Activated T-cell treated with anti-CD3 and anti-CD28 coated beads, Interleukin-2, amount 50 U/mL, for 72 hours (primary cell): ENCODE results near the gene MGAT4B. TPM values are rescaled to one million over a fixed set of nuclear protein-coding genes. Genes with fewer than 3 reads are reported as not detected.
A peak's percentile ranks its signal among the peaks of the same experiment; 100 is the strongest.

ENCODE experiments used
- ATAC-seq, 2 donors: fragments of 150-1000 bp; cut with Tn5 transposase; replicated peaks in 1 of 2; 2 replicates each; pipeline ENCODE4 v1.10.0; 2021; ENCODE audit warnings: moderate library complexity in 2 of 2, mild to moderate bottlenecking in 1 of 2
- DNase-seq, 2 donors: peaks; one replicate each; pipeline ENCODE4 v3.0.0; 2021 to 2022; ENCODE audit warnings: mixed read lengths in 1 of 2
- H3K27ac Mint-ChIP-seq: one replicate; pipeline ENCODE4 v1.8.0; 2022; ENCODE audit warnings: mild to moderate bottlenecking, moderate library complexity, mixed read lengths
- H3K27me3 Mint-ChIP-seq: one replicate; pipeline ENCODE4 v1.8.0; 2022; ENCODE audit warnings: low read depth, mixed read lengths
- H3K36me3 Mint-ChIP-seq, 2 donors: one replicate each; pipeline ENCODE4 v1.8.0; 2022; ENCODE audit warnings: mixed read lengths in 2 of 2, mild to moderate bottlenecking in 1 of 2; ENCODE audit not compliant: insufficient read depth in 2 of 2
- H3K4me1 Mint-ChIP-seq: one replicate; pipeline ENCODE4 v1.8.0; 2022; ENCODE audit warnings: low read depth, mixed read lengths
- H3K4me3 Mint-ChIP-seq, 2 donors: one replicate each; pipeline ENCODE4 v1.8.0; 2022; ENCODE audit warnings: mild to moderate bottlenecking in 2 of 2, mixed read lengths in 2 of 2, moderate library complexity in 2 of 2
- H3K9me3 Mint-ChIP-seq, 2 donors: one replicate each; pipeline ENCODE4 v1.8.0; 2022; ENCODE audit warnings: mixed read lengths in 2 of 2
- total RNA-seq, 2 donors: library from RNA; stranded (reverse); gene quantifications; one replicate each; pipeline ENCODE4 v1.2.3, GENCODE V29; 2022

The MGAT4B gene
- total RNA-seq, 2 donors from 2014 or later, result 101 to 108 TPM

- ATAC-seq (no peak), DNase-seq (no peak)
- peaks cover 8 to 30% of the 10 kb centered on the region in 2 donors for H3K36me3 Mint-ChIP-seq
- no peaks in the 10 kb centered on the region for H3K9me3 Mint-ChIP-seq
- H3K27me3 Mint-ChIP-seq, result no peaks in the 10 kb centered on the region
- H3K4me1 Mint-ChIP-seq, result no peaks in the 10 kb centered on the region
- H3K27ac Mint-ChIP-seq, result no peak overlapping the region
- H3K4me3 Mint-ChIP-seq, result no peak overlapping the region
These were observed 32.2 kb downstream of the MGAT4B start for GRCh38 chr5:179774442-179774841.

DNA sequence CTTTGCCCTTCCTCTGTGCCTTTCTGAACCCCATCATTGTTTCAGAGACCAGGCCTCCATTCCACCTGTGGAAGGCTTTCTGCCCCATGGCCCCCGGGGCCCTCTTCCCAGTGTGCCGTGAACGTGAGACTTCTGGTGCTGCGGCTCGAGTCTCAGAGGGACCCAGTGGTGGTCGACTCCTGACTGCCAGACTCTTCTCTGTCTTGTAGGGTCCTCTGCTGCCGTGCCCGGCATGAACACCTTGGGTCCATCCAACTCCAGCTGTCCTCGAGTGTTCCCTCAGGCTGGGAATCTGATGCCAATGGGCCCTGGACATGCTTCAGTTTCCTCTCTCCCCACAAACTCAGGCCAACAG, 33.0 kb downstream of the MGAT4B start:
- Mint-ChIP-seq H3K27me3 (no peaks in the 10 kb centered on the region), H3K4me3 (no peak overlapping the region), H3K36me3 (peaks cover 10 to 37% of the 10 kb centered on the region in 2 donors), H3K27ac (no peak overlapping the region), H3K9me3 (no peaks in the 10 kb centered on the region), H3K4me1 (peaks cover 7% of the 10 kb centered on the region)
- ATAC-seq (no peak), DNase-seq (no peak)

GRCh38 chr5:179772351-179772750, 34.3 kb downstream of the MGAT4B start:
- no peaks in the 10 kb centered on the region for H3K27me3 Mint-ChIP-seq
- peaks cover 19% of the 10 kb centered on the region for H3K4me1 Mint-ChIP-seq
- H3K4me3 Mint-ChIP-seq, result no peak overlapping the region
- ATAC-seq (no peak), DNase-seq (no peak)
- H3K27ac Mint-ChIP-seq, result no peak overlapping the region
- no peaks in the 10 kb centered on the region for H3K9me3 Mint-ChIP-seq
- peaks cover 5 to 31% of the 10 kb centered on the region in 2 donors for H3K36me3 Mint-ChIP-seq

- Mint-ChIP-seq H3K27me3 (no peaks in the 10 kb centered on the region), H3K9me3 (no peaks in the 10 kb centered on the region), H3K27ac (no peak overlapping the region), H3K4me1 (peaks cover 20% of the 10 kb centered on the region), H3K4me3 (no peak overlapping the region), H3K36me3 (peaks cover 5 to 28% of the 10 kb centered on the region in 2 donors)
- DNase-seq (no peak), ATAC-seq (no peak)
These were observed 35.3 kb downstream of the MGAT4B start for GRCh38 chr5:179771311-179771895.

DNA sequence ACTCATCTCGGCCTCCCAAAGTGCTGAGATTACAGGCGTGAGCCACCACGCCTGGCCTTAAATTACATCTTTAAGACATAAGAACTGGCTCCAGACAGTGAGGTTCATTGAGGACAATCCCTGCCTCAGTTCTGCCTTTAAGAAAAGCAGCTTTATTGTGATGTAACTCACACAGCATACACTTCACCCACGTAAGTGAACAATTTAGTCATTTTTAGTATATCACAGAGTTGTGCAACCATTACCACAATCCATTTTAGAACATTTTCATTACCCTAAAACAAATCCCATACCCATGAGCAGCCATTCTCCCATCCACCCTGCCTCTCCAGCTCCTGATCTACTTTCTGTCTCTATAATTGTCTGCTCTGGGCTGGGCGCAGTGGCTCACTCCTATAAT, 36.9 kb downstream of the MGAT4B start:
- Mint-ChIP-seq H3K36me3 (peaks cover 5 to 35% of the 10 kb centered on the region in 2 donors), H3K4me3 (no peak overlapping the region), H3K4me1 (peaks cover 36% of the 10 kb centered on the region), H3K9me3 (no peaks in the 10 kb centered on the region), H3K27me3 (no peaks in the 10 kb centered on the region), H3K27ac (no peak overlapping the region)
- ATAC-seq, result no peak
- no peak for DNase-seq

DNA sequence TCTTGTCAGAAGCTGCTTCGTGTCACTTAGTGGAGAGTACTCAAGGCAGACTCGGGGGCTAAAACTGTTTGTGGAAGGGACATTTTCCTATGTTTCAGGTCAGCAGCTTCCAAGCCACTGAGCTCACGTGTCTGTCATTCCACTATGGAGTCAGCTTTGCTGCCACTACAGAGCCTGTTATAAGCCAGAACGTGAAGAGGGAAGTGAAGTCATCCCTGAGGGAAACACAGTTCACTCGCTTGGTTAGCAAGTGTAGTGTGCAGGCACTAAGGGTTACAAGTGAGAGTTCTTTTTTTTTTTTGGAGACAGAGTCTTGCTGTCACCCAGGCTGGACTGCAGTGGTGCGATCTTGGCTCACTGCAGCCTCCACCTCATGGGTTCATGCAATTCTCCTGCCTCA, 37.4 kb downstream of the MGAT4B start:
- peaks cover 5 to 32% of the 10 kb centered on the region in 2 donors for H3K36me3 Mint-ChIP-seq

GRCh38 chr5:179768326-179769085, 38.2 kb downstream of the MGAT4B start:
- Mint-ChIP-seq H3K4me3 (peak overlapping the region in 1 of 2 donors; percentile 1), H3K27me3 (no peaks in the 10 kb centered on the region), H3K9me3 (no peaks in the 10 kb centered on the region), H3K36me3 (peaks cover 5 to 27% of the 10 kb centered on the region in 2 donors), H3K4me1 (peaks cover 43% of the 10 kb centered on the region), H3K27ac (peak overlapping the region; percentile 22)
- DNase-seq (peak in 1 of 2 donors; percentile 26), ATAC-seq (peak; percentile 87 to 89)

More for the DNA sequence above, 37.4 kb downstream of the MGAT4B start:
- Mint-ChIP-seq H3K4me1 (peaks cover 40% of the 10 kb centered on the region), H3K9me3 (no peaks in the 10 kb centered on the region), H3K27me3 (no peaks in the 10 kb centered on the region), H3K27ac (no peak overlapping the region), H3K4me3 (no peak overlapping the region)
- ATAC-seq, result no peak
- DNase-seq, result no peak

DNA sequence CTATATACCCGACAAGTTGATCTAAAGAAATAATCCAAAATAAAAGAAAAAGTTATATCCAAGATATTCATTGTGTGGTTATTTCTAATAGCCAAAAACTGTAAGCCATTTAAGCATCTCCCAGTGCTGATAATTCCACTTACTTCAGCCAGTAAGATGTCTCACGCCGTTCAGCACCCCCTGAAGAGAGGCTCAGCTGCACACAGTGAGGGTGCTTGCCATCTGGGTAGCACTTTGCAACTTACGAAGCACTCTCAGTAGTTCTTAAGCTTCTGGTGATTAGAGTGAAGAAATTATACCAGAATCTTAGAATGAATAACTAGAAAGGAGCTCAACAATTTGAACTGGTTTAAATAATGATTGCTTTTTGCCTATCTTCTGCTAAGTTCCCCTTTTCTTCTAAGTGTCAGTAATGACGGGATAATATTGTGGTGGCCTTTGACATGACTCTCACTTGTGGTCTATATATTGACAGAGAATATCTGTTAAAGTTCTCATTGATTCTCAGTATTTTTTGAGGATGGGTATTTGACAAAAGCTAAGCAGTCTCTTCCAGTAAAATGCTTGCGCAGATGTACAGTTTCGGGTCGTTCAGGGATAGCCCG, 39.1 kb downstream of the MGAT4B start:
- peaks cover 5 to 22% of the 10 kb centered on the region in 2 donors for H3K36me3 Mint-ChIP-seq
- no peaks in the 10 kb centered on the region for H3K9me3 Mint-ChIP-seq
- H3K4me3 Mint-ChIP-seq, result no peak overlapping the region
- no peaks in the 10 kb centered on the region for H3K27me3 Mint-ChIP-seq
- H3K4me1 Mint-ChIP-seq, result peaks cover 53% of the 10 kb centered on the region
- no peak for ATAC-seq
- H3K27ac Mint-ChIP-seq, result no peak overlapping the region
- DNase-seq, result no peak

- DNase-seq, result no peak
- Mint-ChIP-seq H3K36me3 (peaks cover 5 to 22% of the 10 kb centered on the region in 2 donors), H3K9me3 (no peaks in the 10 kb centered on the region), H3K4me3 (no peak overlapping the region), H3K4me1 (peaks cover 60% of the 10 kb centered on the region), H3K27ac (no peak overlapping the region), H3K27me3 (no peaks in the 10 kb centered on the region)
- no peak for ATAC-seq
These were observed 39.8 kb downstream of the MGAT4B start for GRCh38 chr5:179766726-179767455.

GRCh38 chr5:179766021-179766725, 40.5 kb downstream of the MGAT4B start:
- Mint-ChIP-seq H3K27ac (peak overlapping the region; percentile 29), H3K36me3 (peaks cover 5 to 22% of the 10 kb centered on the region in 2 donors), H3K4me3 (no peak overlapping the region), H3K27me3 (no peaks in the 10 kb centered on the region), H3K9me3 (no peaks in the 10 kb centered on the region), H3K4me1 (peaks cover 66% of the 10 kb centered on the region)
- DNase-seq (no peak), ATAC-seq (no peak)

DNA sequence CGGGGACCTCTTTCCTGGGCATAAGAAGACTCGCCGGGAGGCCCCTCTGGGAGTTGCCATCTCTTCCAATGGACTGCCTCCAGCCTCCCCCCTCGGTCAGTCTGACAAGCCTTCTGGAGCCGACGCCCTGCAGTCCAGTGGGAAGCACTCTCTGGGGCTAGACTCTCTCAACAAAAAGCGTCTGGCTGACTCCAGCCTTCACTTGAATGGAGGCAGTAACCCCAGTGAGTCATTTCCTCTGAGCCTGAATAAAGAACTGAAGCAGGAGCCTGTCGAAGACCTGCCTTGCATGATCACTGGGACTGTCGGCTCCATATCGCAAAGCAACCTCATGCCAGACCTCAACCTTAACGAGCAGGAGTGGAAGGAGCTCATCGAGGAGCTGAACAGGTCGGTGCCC, 41.3 kb downstream of the MGAT4B start:
- DNase-seq (no peak), ATAC-seq (no peak)
- Mint-ChIP-seq H3K4me1 (peaks cover 72% of the 10 kb centered on the region), H3K36me3 (peaks cover 5 to 21% of the 10 kb centered on the region in 2 donors), H3K4me3 (peak overlapping the region in 1 of 2 donors; percentile 11), H3K9me3 (no peaks in the 10 kb centered on the region), H3K27ac (no peak overlapping the region), H3K27me3 (no peaks in the 10 kb centered on the region)

- ATAC-seq (no peak), DNase-seq (no peak)
- Mint-ChIP-seq H3K4me1 (peaks cover 82% of the 10 kb centered on the region), H3K9me3 (no peaks in the 10 kb centered on the region), H3K36me3 (peaks cover 0 to 14% of the 10 kb centered on the region in 2 donors), H3K27me3 (no peaks in the 10 kb centered on the region), H3K4me3 (no peak overlapping the region), H3K27ac (no peak overlapping the region)
These were observed 42.6 kb downstream of the MGAT4B start for GRCh38 chr5:179764056-179764455.
